T-helper 1 cell treated with Interleukin-12 subunit alpha and Interleukin-12 subunit beta and Interleukin-4 antibody, amounts not matched to agents 30 ng/mL and 1 ng/mL, for 36 hours (primary cell): ENCODE results near the gene RSPH10B2. TPM values are rescaled to one million over a fixed set of nuclear protein-coding genes. Genes with fewer than 3 reads are reported as not detected.
"Not testable (repeated sequence)": the region's sequence is repeated elsewhere in the genome, so short reads cannot be mapped to it uniquely, and the experiment has no call there.

ENCODE experiments used
- intact Hi-C: fragments of 100-400 bp; cut with micrococcal nuclease; formaldehyde crosslinking; loops from one replicate; pipeline ENCODE4 v1.15.1; 2024
- total RNA-seq: library from RNA; stranded (reverse); gene quantifications from 2 replicates; pipeline ENCODE4 v1.2.3, GENCODE V29; 2022

The RSPH10B2 gene
- total RNA-seq, 1 donor from 2014 or later: 0.42 TPM

- intact Hi-C loops: not testable (repeated sequence)
Observed at GRCh38 chr7:6781581-6781980, 27.7 kb downstream of the RSPH10B2 start.

GRCh38 chr7:6789353-6789752 is 35.5 kb downstream of the RSPH10B2 start:
- intact Hi-C loops: not testable (repeated sequence)

- intact Hi-C loops: not testable (repeated sequence)
Observed at GRCh38 chr7:6792113-6792872, 38.4 kb downstream of the RSPH10B2 start.

- intact Hi-C loops: not testable (repeated sequence)
Observed at GRCh38 chr7:6794276-6794675, 40.4 kb downstream of the RSPH10B2 start.

- intact Hi-C loops: not testable (repeated sequence)
Observed at GRCh38 chr7:6797218-6797617, 43.3 kb downstream of the RSPH10B2 start.

- intact Hi-C loops: not testable (repeated sequence)
Observed at GRCh38 chr7:6798047-6798446, 44.1 kb downstream of the RSPH10B2 start.

GRCh38 chr7:6799887-6800286 is 46.0 kb downstream of the RSPH10B2 start:
- intact Hi-C loops: not testable (repeated sequence)

GRCh38 chr7:6800331-6800730 is 46.4 kb downstream of the RSPH10B2 start:
- intact Hi-C loops: not testable (repeated sequence)

- intact Hi-C loops: not testable (repeated sequence)
Observed at GRCh38 chr7:6807393-6807918, 53.6 kb downstream of the RSPH10B2 start.

GRCh38 chr7:6807959-6808358 is 54.1 kb downstream of the RSPH10B2 start:
- intact Hi-C loops: not testable (repeated sequence)

GRCh38 chr7:6813011-6813410 is 59.1 kb downstream of the RSPH10B2 start:
- intact Hi-C loops: not testable (repeated sequence)

- intact Hi-C loops: not testable (repeated sequence)
Observed at GRCh38 chr7:6815470-6815869, 61.6 kb downstream of the RSPH10B2 start.

- intact Hi-C loops: not testable (repeated sequence)
Observed at GRCh38 chr7:6821622-6822021, 67.7 kb downstream of the RSPH10B2 start.

GRCh38 chr7:6825236-6826125 is 71.6 kb downstream of the RSPH10B2 start:
- intact Hi-C loops: loop anchor here (1.0 to 5.0 kb wide), 2 partner anchors 98 to 118 kb away; no protein-coding TSS in a partner anchor

- intact Hi-C loops: loop anchor here (1.0 to 5.0 kb wide), 2 partner anchors 99 to 119 kb away; no protein-coding TSS in a partner anchor
Observed at GRCh38 chr7:6826151-6826550, 72.2 kb downstream of the RSPH10B2 start, which contains the start of gene CCZ1B. TSS of gene CCZ1B (minus strand) at chr7:6826275. CDS start at chr7:6826197, 78 bp downstream.

GRCh38 chr7:6827180-6827579 is 73.3 kb downstream of the RSPH10B2 start:
- intact Hi-C loops: loop anchor here (5.0 kb wide), 1 partner anchor 100 kb away; no protein-coding TSS in a partner anchor

- intact Hi-C loops: loop anchor here (5.0 kb wide), 1 partner anchor 102 kb away; no protein-coding TSS in a partner anchor
Observed at GRCh38 chr7:6829616-6830015, 75.7 kb downstream of the RSPH10B2 start.

GRCh38 chr7:6830026-6830425 is 76.1 kb downstream of the RSPH10B2 start:
- intact Hi-C loops: not testable (repeated sequence)

GRCh38 chr7:6831018-6831725 is 77.3 kb downstream of the RSPH10B2 start:
- intact Hi-C loops: no loop called here

- intact Hi-C loops: no loop called here
Observed at GRCh38 chr7:6833636-6834035, 79.7 kb downstream of the RSPH10B2 start.

GRCh38 chr7:6835521-6835920 is 81.6 kb downstream of the RSPH10B2 start:
- intact Hi-C loops: not testable (repeated sequence)
